HCT116 (cell line): ENCODE data around the gene FBXL19. TPM values are rescaled to one million over a fixed set of nuclear protein-coding genes. Genes with fewer than 3 reads are reported as not detected.

Source experiments
- ATAC-seq: fragments of 200-7000 bp; cut with Tn5 transposase; 2 replicates; pipeline ENCODE4 v1.9.1; 2020; ENCODE audit warnings: mild to moderate bottlenecking, moderate library complexity
- BruUV-seq: library from RNA; stranded (reverse); fragments of 400-500 nt; replicated peaks from 2 replicates; lab custom pipeline; 2021; lab: Mats Ljungman, UMichigan
- CTCF ChIA-PET: fragments of 300-600 bp; sonication (Branson Sonifier 250); formaldehyde crosslinking; loops from one replicate; lab custom pipeline; 2021; ENCODE audit warnings: antibody characterized with exemption; lab: Charles Lee
- POLR2A ChIA-PET: fragments of 300-600, 350-600 bp; sonication (Branson Sonifier 250); formaldehyde crosslinking; loops from one replicate; lab custom pipeline; 2021; ENCODE audit warnings: antibody characterized with exemption; lab: Charles Lee
- RAD21 ChIA-PET, 2 experiments: fragments of 300-600 bp; sonication (Branson Sonifier 250); formaldehyde crosslinking; loops; one replicate each; lab custom pipeline; 2023; ENCODE audit warnings: low total read pairs in 2 of 2; ENCODE audit not compliant: uncharacterized antibody in 2 of 2, unreplicated experiment in 2 of 2, low non-redundant PET in 1 of 2; lab: Charles Lee
- DNase-seq: peaks from one replicate; pipeline ENCODE4 v3.0.0-alpha.2; 2010; ENCODE audit warnings: low read depth, low spot score
- H2AFZ ChIP-seq: fragments of 200-600 bp; shearing (Covaris generic), sonication (generic); 2 replicates; pipeline ENCODE4 v1.6.1; 2017; ENCODE audit warnings: low read depth, mixed run types, mixed read lengths, antibody characterized with exemption, low read length; ENCODE audit not compliant: poor library complexity, severe bottlenecking
- H3K27ac ChIP-seq: 2 replicates; pipeline ENCODE4 v1.5.1; 2012; ENCODE audit warnings: low read depth, low read length
- H3K27me3 ChIP-seq: fragments of 200-600 bp; sonication (generic); 2 replicates; pipeline ENCODE4 v1.6.1; 2016; ENCODE audit warnings: mixed run types, low read length, mixed read lengths; ENCODE audit not compliant: insufficient read depth
- H3K36me3 ChIP-seq, 2 experiments: fragments of 200-500 bp in 1 of 2; fragments of 200-600 bp in 1 of 2; sonication (Bioruptor generic) in 1 of 2; sonication (generic) in 1 of 2; 2 replicates each; pipeline versions ENCODE4 v1.5.1 to v1.6.1; 2014 to 2016; ENCODE audit warnings: low read length in 2 of 2, inconsistent platforms in 1 of 2, mixed read lengths in 1 of 2, mixed run types in 1 of 2; ENCODE audit not compliant: insufficient read depth in 2 of 2, control insufficient read depth in 1 of 2
- H3K4me1 ChIP-seq, 2 experiments: fragments of 200-600 bp in 1 of 2; sonication (generic) in 1 of 2; 2 replicates each; pipeline versions ENCODE4 v1.5.1 to v1.6.1; 2012 to 2017; ENCODE audit warnings: low read length in 2 of 2, inconsistent platforms in 1 of 2, mild to moderate bottlenecking in 1 of 2, mixed read lengths in 1 of 2, mixed run types in 1 of 2, moderate library complexity in 1 of 2; ENCODE audit not compliant: insufficient read depth in 2 of 2, control insufficient read depth in 1 of 2
- H3K4me2 ChIP-seq: fragments of 200-600 bp; sonication (generic); 2 replicates; pipeline ENCODE4 v1.6.1; 2017; ENCODE audit warnings: mixed run types, low read length, mixed read lengths
- H3K4me3 ChIP-seq, 2 experiments: fragments of 200-600 bp in 1 of 2; sonication (generic) in 1 of 2; replicated peaks in 1 of 2; 2 replicates each; pipeline ENCODE4 v1.5.1; 2011 to 2016; ENCODE audit warnings: low read length in 2 of 2, control low read depth in 1 of 2, low read depth in 1 of 2, mild to moderate bottlenecking in 1 of 2, mixed read lengths in 1 of 2, mixed run types in 1 of 2
- H3K79me2 ChIP-seq: fragments of 200-600 bp; sonication (generic); 2 replicates; pipeline ENCODE4 v1.6.1; 2017; ENCODE audit warnings: mild to moderate bottlenecking, mixed run types, low read length, moderate library complexity, mixed read lengths; ENCODE audit not compliant: insufficient read depth
- H3K9ac ChIP-seq: fragments of 200-600 bp; sonication (generic); 2 replicates; pipeline ENCODE4 v1.6.1; 2016; ENCODE audit warnings: low read length, mixed read lengths
- H3K9me2 ChIP-seq: fragments of 200-600 bp; sonication (generic), shearing (Covaris generic); 2 replicates; pipeline ENCODE4 v1.6.1; 2017; ENCODE audit warnings: mixed run types, mild to moderate bottlenecking, moderate library complexity; ENCODE audit not compliant: insufficient read depth
- H3K9me3 ChIP-seq, 2 experiments: fragments of 200-500 bp in 1 of 2; fragments of 200-600 bp in 1 of 2; sonication (Bioruptor generic) in 1 of 2; sonication (generic) in 1 of 2; 2 replicates each; pipeline ENCODE4 v1.6.1; 2014 to 2017; ENCODE audit warnings: low read length in 2 of 2, mixed read lengths in 2 of 2, inconsistent platforms in 1 of 2, low read depth in 1 of 2, mild to moderate bottlenecking in 1 of 2, mixed run types in 1 of 2, moderate library complexity in 1 of 2; ENCODE audit not compliant: control insufficient read depth in 1 of 2, insufficient read depth in 1 of 2
- H4K20me1 ChIP-seq: fragments of 200-600 bp; sonication (generic), shearing (Covaris generic); 2 replicates; pipeline ENCODE4 v1.6.1; 2017; ENCODE audit warnings: mixed run types, mild to moderate bottlenecking, moderate library complexity; ENCODE audit not compliant: insufficient read depth
- EGR1 ChIP-seq: IDR thresholded peaks from 2 replicates; pipeline ENCODE4 v1.6.1; 2012; ENCODE audit warnings: low read depth
- EZH2 ChIP-seq: fragments of 200-600 bp; sonication (generic); IDR thresholded peaks from 2 replicates; pipeline ENCODE4 v1.6.1; 2017; ENCODE audit warnings: antibody characterized with exemption, mixed run types
- FOSL1 ChIP-seq: IDR thresholded peaks from 2 replicates; pipeline ENCODE4 v1.6.1; 2012; ENCODE audit warnings: low read depth
- POLR2AphosphoS5 ChIP-seq: IDR thresholded peaks from 2 replicates; pipeline ENCODE4 v1.6.1; 2011; ENCODE audit warnings: mild to moderate bottlenecking, low read depth, low read length, moderate library complexity
- SIN3A ChIP-seq: IDR thresholded peaks from 2 replicates; pipeline ENCODE4 v1.6.1; 2012; ENCODE audit warnings: low read depth
- SP1 ChIP-seq: IDR thresholded peaks from 2 replicates; pipeline ENCODE4 v1.6.1; 2012; ENCODE audit warnings: low read depth
- TCF7L2 ChIP-seq: IDR thresholded peaks from 2 replicates; pipeline ENCODE4 v1.7.0; 2011; ENCODE audit warnings: borderline replicate concordance, inconsistent platforms; ENCODE audit not compliant: insufficient read depth, insufficient read length; ENCODE audit errors: extremely low read depth
- intact Hi-C: fragments of 100-400 bp; cut with micrococcal nuclease; formaldehyde crosslinking; loops from 2 replicates; pipeline ENCODE4 v1.10.0; 2022
- total RNA-seq: library from RNA; stranded (reverse); gene quantifications from one replicate; pipeline ENCODE4 v1.2.1, GENCODE V29; 2021; ENCODE audit not compliant: unreplicated experiment
- TF ChIP-seq, protein P1 (sequence below): IDR thresholded peaks from 2 replicates; pipeline ENCODE4 v1.6.1; 2012; ENCODE audit warnings: low read depth
- TF ChIP-seq, protein P2 (sequence below): IDR thresholded peaks from 2 replicates; pipeline ENCODE4 v1.6.1; 2012
- TF ChIP-seq, protein P3 (sequence below), 3 experiments: fragments of 200-600 bp in 1 of 3; sonication (generic) in 1 of 3; IDR thresholded peaks in 2 of 3; conservative IDR thresholded peaks in 1 of 3; 2 replicates each; pipeline ENCODE4 v1.5.1; 2012 to 2017; ENCODE audit warnings: low read depth in 2 of 3, low read length in 2 of 3, antibody characterized with exemption in 1 of 3, borderline replicate concordance in 1 of 3, control low read depth in 1 of 3, mild to moderate bottlenecking in 1 of 3, mixed read lengths in 1 of 3, mixed run types in 1 of 3, moderate library complexity in 1 of 3; ENCODE audit not compliant: insufficient read depth in 1 of 3

Gene FBXL19
- total RNA-seq, 1 experiment from 2014 or later = 45.2 TPM

DNA sequence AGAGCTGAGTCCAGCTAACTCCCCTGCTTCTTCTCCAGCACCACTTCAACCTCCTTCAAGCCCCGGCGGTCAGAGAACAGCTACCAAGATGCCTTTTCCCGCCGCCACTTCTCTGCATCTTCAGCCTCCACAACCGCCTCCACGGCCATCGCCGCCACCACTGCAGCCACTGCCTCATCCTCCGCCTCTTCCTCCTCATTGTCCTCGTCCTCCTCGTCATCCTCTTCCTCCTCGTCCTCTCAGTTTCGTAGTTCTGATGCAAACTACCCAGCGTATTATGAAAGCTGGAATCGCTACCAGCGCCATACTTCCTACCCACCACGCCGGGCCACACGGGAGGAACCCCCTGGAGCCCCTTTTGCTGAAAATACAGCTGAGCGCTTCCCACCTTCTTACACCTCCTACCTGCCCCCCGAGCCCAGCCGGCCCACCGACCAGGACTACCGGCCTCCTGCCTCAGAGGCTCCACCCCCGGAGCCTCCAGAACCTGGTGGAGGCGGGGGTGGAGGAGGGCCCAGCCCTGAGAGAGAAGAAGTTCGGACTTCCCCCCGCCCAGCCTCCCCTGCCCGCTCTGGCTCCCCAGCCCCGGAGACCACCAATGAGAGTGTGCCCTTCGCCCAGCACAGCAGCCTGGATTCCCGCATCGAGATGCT, 41.3 kb downstream of the FBXL19 start:
- Histone ChIP-seq H3K4me1 (no peaks in the 10 kb centered on the region), H3K9me3 (no peaks in the 10 kb centered on the region), H3K36me3 (peaks cover 64 to 69% of the 10 kb centered on the region in 2 experiments), H3K27me3 (no peaks in the 10 kb centered on the region), H3K4me3 (no peak overlapping the region), H3K79me2 (peaks cover 13% of the 10 kb centered on the region), H3K27ac (no peak overlapping the region), H3K4me2 (no peak overlapping the region), H2AFZ (no peak overlapping the region), H3K9ac (no peak overlapping the region), H4K20me1 (no peaks in the 10 kb centered on the region), H3K9me2 (no peaks in the 10 kb centered on the region)
- TF ChIP-seq POLR2AphosphoS5 = no peak
- TF ChIP-seq FOSL1 = no peak
- TF ChIP-seq, protein P1, sequence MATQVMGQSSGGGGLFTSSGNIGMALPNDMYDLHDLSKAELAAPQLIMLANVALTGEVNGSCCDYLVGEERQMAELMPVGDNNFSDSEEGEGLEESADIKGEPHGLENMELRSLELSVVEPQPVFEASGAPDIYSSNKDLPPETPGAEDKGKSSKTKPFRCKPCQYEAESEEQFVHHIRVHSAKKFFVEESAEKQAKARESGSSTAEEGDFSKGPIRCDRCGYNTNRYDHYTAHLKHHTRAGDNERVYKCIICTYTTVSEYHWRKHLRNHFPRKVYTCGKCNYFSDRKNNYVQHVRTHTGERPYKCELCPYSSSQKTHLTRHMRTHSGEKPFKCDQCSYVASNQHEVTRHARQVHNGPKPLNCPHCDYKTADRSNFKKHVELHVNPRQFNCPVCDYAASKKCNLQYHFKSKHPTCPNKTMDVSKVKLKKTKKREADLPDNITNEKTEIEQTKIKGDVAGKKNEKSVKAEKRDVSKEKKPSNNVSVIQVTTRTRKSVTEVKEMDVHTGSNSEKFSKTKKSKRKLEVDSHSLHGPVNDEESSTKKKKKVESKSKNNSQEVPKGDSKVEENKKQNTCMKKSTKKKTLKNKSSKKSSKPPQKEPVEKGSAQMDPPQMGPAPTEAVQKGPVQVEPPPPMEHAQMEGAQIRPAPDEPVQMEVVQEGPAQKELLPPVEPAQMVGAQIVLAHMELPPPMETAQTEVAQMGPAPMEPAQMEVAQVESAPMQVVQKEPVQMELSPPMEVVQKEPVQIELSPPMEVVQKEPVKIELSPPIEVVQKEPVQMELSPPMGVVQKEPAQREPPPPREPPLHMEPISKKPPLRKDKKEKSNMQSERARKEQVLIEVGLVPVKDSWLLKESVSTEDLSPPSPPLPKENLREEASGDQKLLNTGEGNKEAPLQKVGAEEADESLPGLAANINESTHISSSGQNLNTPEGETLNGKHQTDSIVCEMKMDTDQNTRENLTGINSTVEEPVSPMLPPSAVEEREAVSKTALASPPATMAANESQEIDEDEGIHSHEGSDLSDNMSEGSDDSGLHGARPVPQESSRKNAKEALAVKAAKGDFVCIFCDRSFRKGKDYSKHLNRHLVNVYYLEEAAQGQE = no peak
- no peak for TF ChIP-seq SP1
- TF ChIP-seq, protein P2, sequence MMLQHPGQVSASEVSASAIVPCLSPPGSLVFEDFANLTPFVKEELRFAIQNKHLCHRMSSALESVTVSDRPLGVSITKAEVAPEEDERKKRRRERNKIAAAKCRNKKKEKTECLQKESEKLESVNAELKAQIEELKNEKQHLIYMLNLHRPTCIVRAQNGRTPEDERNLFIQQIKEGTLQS = no peak
- no peak for TF ChIP-seq EGR1
- TF ChIP-seq EZH2 = no peak
- TF ChIP-seq, protein P3, sequence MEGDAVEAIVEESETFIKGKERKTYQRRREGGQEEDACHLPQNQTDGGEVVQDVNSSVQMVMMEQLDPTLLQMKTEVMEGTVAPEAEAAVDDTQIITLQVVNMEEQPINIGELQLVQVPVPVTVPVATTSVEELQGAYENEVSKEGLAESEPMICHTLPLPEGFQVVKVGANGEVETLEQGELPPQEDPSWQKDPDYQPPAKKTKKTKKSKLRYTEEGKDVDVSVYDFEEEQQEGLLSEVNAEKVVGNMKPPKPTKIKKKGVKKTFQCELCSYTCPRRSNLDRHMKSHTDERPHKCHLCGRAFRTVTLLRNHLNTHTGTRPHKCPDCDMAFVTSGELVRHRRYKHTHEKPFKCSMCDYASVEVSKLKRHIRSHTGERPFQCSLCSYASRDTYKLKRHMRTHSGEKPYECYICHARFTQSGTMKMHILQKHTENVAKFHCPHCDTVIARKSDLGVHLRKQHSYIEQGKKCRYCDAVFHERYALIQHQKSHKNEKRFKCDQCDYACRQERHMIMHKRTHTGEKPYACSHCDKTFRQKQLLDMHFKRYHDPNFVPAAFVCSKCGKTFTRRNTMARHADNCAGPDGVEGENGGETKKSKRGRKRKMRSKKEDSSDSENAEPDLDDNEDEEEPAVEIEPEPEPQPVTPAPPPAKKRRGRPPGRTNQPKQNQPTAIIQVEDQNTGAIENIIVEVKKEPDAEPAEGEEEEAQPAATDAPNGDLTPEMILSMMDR (IDR thresholded peaks at IDR 0.05 in 2 of 3, conservative IDR thresholded peaks at IDR 0.05 in 1 of 3; ENCODE audit: borderline replicate concordance in 1 of 3, insufficient read depth in 1 of 3, low read depth in 2 of 3, low read length in 2 of 3) = no peak
- TF ChIP-seq TCF7L2 = no peak
- TF ChIP-seq SIN3A = no peak
- ChIA-PET CTCF (no interaction called here), RAD21 (no interaction called here), POLR2A (no interaction called here)
- ATAC-seq (0 out of 2 replicates have a peak, but pooled peaks have one; percentile 27), DNase-seq (no peak)
- intact Hi-C loops = no loop called here
- BruUV-seq = no TSS peak
